B cell (primary cell): ENCODE measurements around the gene CLCA4. TPM values are rescaled to one million over a fixed set of nuclear protein-coding genes. Genes with fewer than 3 reads are reported as not detected.

Experiments
- ATAC-seq: fragments of 200-7000 bp; cut with Tn5 transposase; one replicate; pipeline ENCODE4 v1.10.0; 2021; ENCODE audit warnings: low read depth, mild to moderate bottlenecking, moderate number of reproducible peaks, moderate library complexity
- CTCF ChIA-PET: fragments of 350-600 bp; sonication (Branson Sonifier 250); formaldehyde crosslinking; loops from one replicate; lab custom pipeline; 2021; ENCODE audit warnings: antibody characterized with exemption, inconsistent platforms; lab: Charles Lee
- POLR2A ChIA-PET: fragments of 350-600 bp; sonication (Branson Sonifier 250); formaldehyde crosslinking; loops from one replicate; lab custom pipeline; 2021; ENCODE audit warnings: antibody characterized with exemption; lab: Charles Lee
- DNase-seq: peaks from one replicate; pipeline ENCODE4 v3.0.0; 2013
- H2AFZ ChIP-seq: 2 replicates; pipeline ENCODE4 v1.6.1; 2012; ENCODE audit warnings: mild to moderate bottlenecking, low read depth, low read length; ENCODE audit not compliant: insufficient read depth, poor library complexity, severe bottlenecking
- H3K27ac ChIP-seq, 2 donors: 1 replicate in 1 of 2; 2 replicates in 1 of 2; pipeline ENCODE4 v1.5.1; 2012 to 2013; ENCODE audit warnings: low read length in 2 of 2, mild to moderate bottlenecking in 2 of 2, moderate library complexity in 1 of 2
- H3K27me3 ChIP-seq, 4 experiments: fragments of 200-600 bp in 1 of 4; sonication (generic) in 1 of 4; replicated peaks in 1 of 4; 1 replicate in 2 of 4; 2 replicates in 2 of 4; pipeline versions ENCODE4 v1.6.1 to v1.7.0; 2013 to 2016; ENCODE audit warnings: low read length in 3 of 4, mild to moderate bottlenecking in 2 of 4, mixed read lengths in 1 of 4, moderate library complexity in 1 of 4; ENCODE audit not compliant: insufficient read depth in 4 of 4, control insufficient read depth in 3 of 4; ENCODE audit errors: control extremely low read depth in 1 of 4
- H3K36me3 ChIP-seq, 2 experiments: replicated peaks in 1 of 2; 1 replicate in 1 of 2; 2 replicates in 1 of 2; pipeline versions ENCODE4 v1.6.1 to v1.7.1; 2013; ENCODE audit warnings: low read length in 1 of 2; ENCODE audit not compliant: insufficient read depth in 2 of 2, control insufficient read depth in 1 of 2; ENCODE audit errors: control extremely low read depth in 1 of 2, extremely low read depth in 1 of 2
- H3K4me1 ChIP-seq, 2 donors: fragments of 200-600 bp in 1 of 2; sonication (generic) in 1 of 2; 1 replicate in 1 of 2; 2 replicates in 1 of 2; pipeline versions ENCODE4 v1.5.1 to v1.6.1; 2013 to 2017; ENCODE audit warnings: low read length in 2 of 2; ENCODE audit not compliant: control insufficient read depth in 2 of 2, insufficient read depth in 2 of 2
- H3K4me2 ChIP-seq: replicated peaks from 2 replicates; pipeline ENCODE3; 2012; ENCODE audit warnings: mild to moderate bottlenecking, low read depth, low read length; ENCODE audit not compliant: poor library complexity, severe bottlenecking
- H3K4me3 ChIP-seq, 5 experiments: fragments of 200-600 bp in 1 of 5; sonication (generic) in 1 of 5; 1 replicate in 3 of 5; 2 replicates in 2 of 5; pipeline versions ENCODE4 v1.5.1 to v1.7.0; 2011 to 2016; ENCODE audit warnings: low read length in 4 of 5, mild to moderate bottlenecking in 4 of 5, low read depth in 2 of 5, control low read depth in 1 of 5, moderate library complexity in 1 of 5; ENCODE audit not compliant: insufficient read depth in 1 of 5; ENCODE audit errors: control extremely low read depth in 1 of 5, extremely low read depth in 1 of 5
- H3K79me2 ChIP-seq: fragments of 200-600 bp; sonication (generic); one replicate; pipeline ENCODE4 v1.6.0; 2016; ENCODE audit warnings: low read length; ENCODE audit not compliant: control insufficient read depth, insufficient read depth
- H3K9ac ChIP-seq: fragments of 200-600 bp; sonication (generic); 2 replicates; pipeline ENCODE4 v1.6.1; 2017; ENCODE audit warnings: mild to moderate bottlenecking, low read length, moderate library complexity
- H3K9me3 ChIP-seq, 3 donors: one replicate each; pipeline versions ENCODE4 v1.6.1 to v1.7.1; 2013; ENCODE audit warnings: low read length in 2 of 3; ENCODE audit not compliant: control insufficient read depth in 2 of 3, insufficient read depth in 1 of 3; ENCODE audit errors: control extremely low read depth in 1 of 3
- H4K20me1 ChIP-seq: 2 replicates; pipeline ENCODE4 v1.6.0; 2012; ENCODE audit warnings: mild to moderate bottlenecking, low read length; ENCODE audit not compliant: insufficient read depth, control insufficient read depth, poor library complexity, severe bottlenecking
- H3K27ac Mint-ChIP-seq: one replicate; pipeline ENCODE4 v1.8.0; 2021; ENCODE audit warnings: mixed read lengths
- H3K27me3 Mint-ChIP-seq: one replicate; pipeline ENCODE4 v1.8.0; 2021; ENCODE audit warnings: mixed read lengths
- H3K4me1 Mint-ChIP-seq: one replicate; pipeline ENCODE4 v1.8.0; 2021; ENCODE audit warnings: mixed read lengths
- H3K4me3 Mint-ChIP-seq: one replicate; pipeline ENCODE4 v1.8.0; 2021; ENCODE audit warnings: mixed read lengths
- H3K9me3 Mint-ChIP-seq: one replicate; pipeline ENCODE4 v1.8.0; 2022; ENCODE audit warnings: mixed read lengths; ENCODE audit not compliant: insufficient read depth
- EZH2 ChIP-seq: IDR thresholded peaks from 2 replicates; pipeline ENCODE4 v1.6.1; 2012; ENCODE audit warnings: borderline replicate concordance, low read depth, mild to moderate bottlenecking, moderate library complexity, low read length; ENCODE audit not compliant: insufficient read depth, poor library complexity, severe bottlenecking
- WGBS: methylation state at CpG from one replicate; pipeline ENCODE4 v1.1.5; 2013; ENCODE audit warnings: missing lambda C conversion rate; ENCODE audit not compliant: insufficient coverage; 5-methylcytosine and 5-hydroxymethylcytosine counted together
- intact Hi-C: fragments of 100-400 bp; cut with micrococcal nuclease; formaldehyde crosslinking; loops from one replicate; pipeline ENCODE4 v1.10.0; 2022
- polyA plus RNA-seq: library from polyadenylated mRNA; depleted of rRNA; stranded (reverse); fragments of >200 nt; gene quantifications from 2 replicates; pipeline ENCODE4 v1.2.3, GENCODE V29; 2012
- total RNA-seq, 2 donors: library from RNA; stranded (reverse); fragments of 120-200 nt in 1 of 2; gene quantifications; 1 replicate in 1 of 2; 2 replicates in 1 of 2; pipeline versions ENCODE4 v1.2.3 to v1.2.4, GENCODE V29; 2013 to 2022
- TF ChIP-seq, protein P1 (sequence below): fragments of 200-600 bp; IDR thresholded peaks from one replicate; pipeline ENCODE4 v1.8.0; 2022; ENCODE audit warnings: antibody characterized with exemption, mild to moderate bottlenecking

CLCA4 gene
- total and polyA plus RNA-seq, 2 donors (not counting 1 experiment from before 2014, with no cell fraction given): not detected

DNA sequence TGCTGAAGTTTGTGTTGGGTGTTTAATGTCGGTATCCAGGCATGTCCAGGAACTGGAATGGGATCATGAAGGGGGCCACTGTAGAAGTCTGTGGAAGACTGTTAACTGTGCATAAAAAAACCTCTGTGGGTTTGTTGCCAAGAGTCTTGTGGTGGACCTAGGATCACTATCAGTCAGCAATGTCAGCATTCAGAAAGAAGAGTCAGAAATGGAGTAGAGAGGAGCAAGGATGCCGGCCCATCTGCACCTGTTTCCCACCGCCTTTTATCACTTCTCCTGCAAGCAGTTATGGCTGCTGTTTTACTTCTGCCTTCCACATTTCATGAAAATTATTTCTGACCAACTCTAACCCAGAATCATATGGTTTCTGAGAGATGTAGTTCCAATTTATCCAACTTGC, 36.7 kb downstream of the CLCA4 start:
- H3K79me2 ChIP-seq: no peaks in the 10 kb centered on the region
- 64% methylated on average over 1 of the region's 3 CpGs for WGBS
- no peaks in the 10 kb centered on the region for H3K4me1 ChIP-seq
- H3K27me3 Mint-ChIP-seq: no peaks in the 10 kb centered on the region
- ChIA-PET POLR2A (no interaction called here), CTCF (no interaction called here)
- no peak overlapping the region for H3K27ac Mint-ChIP-seq
- no peaks in the 10 kb centered on the region for H3K4me1 Mint-ChIP-seq
- H3K9ac ChIP-seq: no peak overlapping the region
- H4K20me1 ChIP-seq: no peaks in the 10 kb centered on the region
- H3K4me3 ChIP-seq: no peak overlapping the region
- H3K4me2 ChIP-seq: no peak overlapping the region
- H3K27me3 ChIP-seq: no peaks in the 10 kb centered on the region
- no peaks in the 10 kb centered on the region for H3K9me3 Mint-ChIP-seq
- H3K9me3 ChIP-seq: no peaks in the 10 kb centered on the region
- ATAC-seq (no peak), DNase-seq (no peak)
- TF ChIP-seq EZH2: no peak
- TF ChIP-seq, protein P1, sequence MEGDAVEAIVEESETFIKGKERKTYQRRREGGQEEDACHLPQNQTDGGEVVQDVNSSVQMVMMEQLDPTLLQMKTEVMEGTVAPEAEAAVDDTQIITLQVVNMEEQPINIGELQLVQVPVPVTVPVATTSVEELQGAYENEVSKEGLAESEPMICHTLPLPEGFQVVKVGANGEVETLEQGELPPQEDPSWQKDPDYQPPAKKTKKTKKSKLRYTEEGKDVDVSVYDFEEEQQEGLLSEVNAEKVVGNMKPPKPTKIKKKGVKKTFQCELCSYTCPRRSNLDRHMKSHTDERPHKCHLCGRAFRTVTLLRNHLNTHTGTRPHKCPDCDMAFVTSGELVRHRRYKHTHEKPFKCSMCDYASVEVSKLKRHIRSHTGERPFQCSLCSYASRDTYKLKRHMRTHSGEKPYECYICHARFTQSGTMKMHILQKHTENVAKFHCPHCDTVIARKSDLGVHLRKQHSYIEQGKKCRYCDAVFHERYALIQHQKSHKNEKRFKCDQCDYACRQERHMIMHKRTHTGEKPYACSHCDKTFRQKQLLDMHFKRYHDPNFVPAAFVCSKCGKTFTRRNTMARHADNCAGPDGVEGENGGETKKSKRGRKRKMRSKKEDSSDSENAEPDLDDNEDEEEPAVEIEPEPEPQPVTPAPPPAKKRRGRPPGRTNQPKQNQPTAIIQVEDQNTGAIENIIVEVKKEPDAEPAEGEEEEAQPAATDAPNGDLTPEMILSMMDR: no peak
- H2AFZ ChIP-seq: no peak overlapping the region
- intact Hi-C loops: no loop called here
- H3K36me3 ChIP-seq: no peaks in the 10 kb centered on the region
- no peak overlapping the region for H3K4me3 Mint-ChIP-seq
- no peak overlapping the region for H3K27ac ChIP-seq

DNA sequence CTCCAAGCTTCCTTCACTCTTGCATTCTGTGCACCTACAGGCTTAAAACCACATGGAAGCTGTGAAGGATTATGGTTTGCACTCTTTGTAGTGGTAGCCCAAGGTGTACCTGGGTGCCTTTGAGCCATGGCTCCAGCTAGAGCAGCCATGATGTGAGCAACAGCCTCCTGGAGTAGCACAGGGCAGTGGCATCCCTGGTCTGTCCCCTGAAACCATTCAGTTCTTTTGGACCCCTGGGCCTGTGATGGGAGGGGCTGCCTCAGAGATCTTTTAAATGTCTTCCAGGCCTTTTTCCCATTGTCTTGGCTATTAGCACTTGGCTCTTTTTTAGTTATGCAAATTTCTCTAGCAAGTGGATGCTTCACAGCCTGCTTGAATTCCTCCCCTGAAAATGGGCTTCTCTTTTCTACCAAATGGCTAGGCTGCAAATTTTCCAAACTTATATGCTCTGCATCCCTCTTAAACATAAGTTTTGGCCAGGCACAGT, 47.4 kb downstream of the CLCA4 start:
- Histone ChIP-seq H2AFZ (no peak overlapping the region), H3K9ac (no peak overlapping the region), H3K27ac (no peak overlapping the region), H3K79me2 (no peaks in the 10 kb centered on the region), H3K4me1 (no peaks in the 10 kb centered on the region), H3K4me3 (no peak overlapping the region), H4K20me1 (no peaks in the 10 kb centered on the region), H3K36me3 (no peaks in the 10 kb centered on the region), H3K9me3 (peaks cover 1 to 15% (median 9%) of the 10 kb centered on the region in 3 donors), H3K4me2 (no peak overlapping the region), H3K27me3 (peaks cover 0 to 5% (median 0%) of the 10 kb centered on the region in 4 experiments)
- Mint-ChIP-seq H3K27ac (no peak overlapping the region), H3K4me3 (no peak overlapping the region), H3K9me3 (peaks cover 9% of the 10 kb centered on the region), H3K27me3 (peaks cover 10% of the 10 kb centered on the region), H3K4me1 (no peaks in the 10 kb centered on the region)
- TF ChIP-seq EZH2: no peak
- TF ChIP-seq, protein P1: no peak
- intact Hi-C loops: no loop called here
- CTCF ChIA-PET: no interaction called here
- POLR2A ChIA-PET: no interaction called here
- ATAC-seq: no peak
- DNase-seq: no peak
